Measurements from ENCODE around the gene ISLR2.

DNA sequence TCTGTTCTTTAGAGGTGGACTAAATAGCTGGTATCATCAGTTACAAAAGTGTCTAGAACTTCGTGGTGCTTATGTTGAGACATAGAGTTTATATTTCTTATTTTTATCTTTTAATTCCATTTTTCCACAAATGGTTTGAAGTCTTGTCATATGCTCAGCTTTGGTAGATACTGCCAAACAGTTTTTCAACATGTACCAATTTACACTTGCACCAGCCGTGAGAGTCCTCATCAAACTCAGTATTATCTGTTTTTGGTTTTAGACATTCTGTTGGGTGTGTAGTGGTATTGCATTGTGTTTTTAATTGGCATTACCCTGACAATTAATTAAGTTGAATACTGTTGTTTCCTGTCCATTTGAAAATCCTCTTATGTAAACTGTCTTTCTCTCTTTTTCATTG is 16.7 kb downstream of the ISLR2 start:
- TF ChIP-seq SUZ12 (IDR thresholded peaks at IDR 0.05) (no peak), HDGF (IDR thresholded peaks at IDR 0.05; ENCODE audit: borderline replicate concordance) (no peak), FOXK2 (IDR thresholded peaks at IDR 0.05) (no peak), NFRKB (IDR thresholded peaks at IDR 0.05) (no peak), SP1 (IDR thresholded peaks at IDR 0.05) (no peak), TARDBP (IDR thresholded peaks at IDR 0.05) (no peak), CTBP1 (IDR thresholded peaks at IDR 0.05; ENCODE audit: borderline replicate concordance) (no peak), LEF1 (IDR thresholded peaks at IDR 0.05; ENCODE audit: borderline replicate concordance) (no peak), FOXA1 (IDR thresholded peaks at IDR 0.05) (no peak), ELF4 (IDR thresholded peaks at IDR 0.05) (no peak), BHLHE40 (IDR thresholded peaks at IDR 0.05; ENCODE audit: borderline replicate concordance) (no peak), PKNOX1 (IDR thresholded peaks at IDR 0.05) (no peak)
